Hematopoietic multipotent progenitor cell treated with erythropoietin and hydrocortisone succinate and interleukin-3 and kit ligand, for 17 days (in vitro differentiated cells): Measurements from ENCODE around the gene PALM.
"Not testable (repeated sequence)": the region's sequence is repeated elsewhere in the genome, so short reads cannot be mapped to it uniquely, and the experiment has no call there.

Source experiments
- DNase-seq: peaks from one replicate; pipeline ENCODE4 v3.0.0-alpha.2; 2015; ENCODE audit warnings: low spot score

PALM gene

GRCh38 chr19:732148-733069 lies 23.7 kb downstream of the PALM start:
- DNase-seq, result no peak

- no peak for DNase-seq
Measured at GRCh38 chr19:734716-735115, 26.0 kb downstream of the PALM start.

GRCh38 chr19:736125-736524 lies 27.4 kb downstream of the PALM start:
- no peak for DNase-seq

- peak; percentile 25 for DNase-seq
Measured at GRCh38 chr19:737591-738093, 28.9 kb downstream of the PALM start.

- no peak for DNase-seq
Measured at GRCh38 chr19:738509-739128, 29.9 kb downstream of the PALM start.

GRCh38 chr19:739998-740715 lies 31.4 kb downstream of the PALM start:
- no peak for DNase-seq

GRCh38 chr19:740816-741505 lies 32.2 kb downstream of the PALM start:
- DNase-seq, result not testable (repeated sequence)

GRCh38 chr19:741506-742131 lies 32.9 kb downstream of the PALM start:
- no peak for DNase-seq

- DNase-seq, result no peak
Measured at GRCh38 chr19:742540-743075, 33.9 kb downstream of the PALM start.

GRCh38 chr19:743168-743687 lies 34.5 kb downstream of the PALM start:
- DNase-seq, result no peak

GRCh38 chr19:745138-745537 lies 36.4 kb downstream of the PALM start:
- DNase-seq, result not testable (repeated sequence)

GRCh38 chr19:746208-746819 lies 37.6 kb downstream of the PALM start:
- DNase-seq, result no peak

GRCh38 chr19:746956-747355 lies 38.2 kb downstream of the PALM start:
- DNase-seq, result no peak

GRCh38 chr19:747432-748273 lies 38.9 kb downstream of the PALM start:
- DNase-seq, result no peak

- no peak for DNase-seq
Measured at GRCh38 chr19:748274-748598, 39.5 kb downstream of the PALM start.

GRCh38 chr19:749811-750210 lies 41.1 kb downstream of the PALM start:
- DNase-seq, result no peak

- DNase-seq, result no peak
Measured at GRCh38 chr19:750640-751423, 42.1 kb downstream of the PALM start, which contains the start of gene MISP. Gene MISP, plus strand, starts transcription at chr19:751112. Its CDS starts 5,835 bp downstream, at chr19:756947.

- DNase-seq, result no peak
Measured at GRCh38 chr19:751501-752341, 43.0 kb downstream of the PALM start.
